Breast epithelium (tissue), 3 donors: Measurements from ENCODE around the gene LPCAT4.
"Not testable (repeated sequence)": the region's sequence is repeated elsewhere in the genome, so short reads cannot be mapped to it uniquely, and the experiment has no call there.

Experiments
- CTCF ChIP-seq, 3 donors: fragments of 450-650 bp; IDR thresholded peaks; one replicate each; pipeline ENCODE4 v1.5.1; 2016 to 2017; ENCODE audit warnings: antibody characterized with exemption in 3 of 3, mild to moderate bottlenecking in 3 of 3, moderate library complexity in 3 of 3
- POLR2A ChIP-seq: fragments of 450-650 bp; IDR thresholded peaks from one replicate; pipeline ENCODE4 v1.6.1; 2016; ENCODE audit warnings: antibody characterized with exemption, mild to moderate bottlenecking, moderate library complexity
- POLR2AphosphoS5 ChIP-seq, 3 donors: sonication (generic); formaldehyde crosslinking; IDR thresholded peaks; one replicate each; pipeline ENCODE4 v1.6.1; 2017; ENCODE audit warnings: antibody characterized with exemption in 3 of 3

- not testable (repeated sequence) for TF ChIP-seq POLR2A; CTCF (IDR thresholded peaks at IDR 0.05); POLR2AphosphoS5 (IDR thresholded peaks at IDR 0.05)
Observed at GRCh38 chr15:34392981-34393380, 26.0 kb upstream of the LPCAT4 start.
